NT2/D1 (cell line): Measurements from ENCODE around the gene FAM163A.

Source experiments
- SUZ12 ChIP-seq: IDR thresholded peaks from 2 replicates; pipeline ENCODE4 v1.6.1; 2011; ENCODE audit not compliant: insufficient read length, insufficient read depth; ENCODE audit errors: extremely low read depth
- YY1 ChIP-seq: IDR thresholded peaks from 2 replicates; pipeline ENCODE4 v1.6.1; 2011; ENCODE audit not compliant: insufficient read length, insufficient read depth
- ZNF274 ChIP-seq: IDR thresholded peaks from 2 replicates; pipeline ENCODE4 v1.6.1; 2011; ENCODE audit warnings: mild to moderate bottlenecking, low read depth, low read length

DNA sequence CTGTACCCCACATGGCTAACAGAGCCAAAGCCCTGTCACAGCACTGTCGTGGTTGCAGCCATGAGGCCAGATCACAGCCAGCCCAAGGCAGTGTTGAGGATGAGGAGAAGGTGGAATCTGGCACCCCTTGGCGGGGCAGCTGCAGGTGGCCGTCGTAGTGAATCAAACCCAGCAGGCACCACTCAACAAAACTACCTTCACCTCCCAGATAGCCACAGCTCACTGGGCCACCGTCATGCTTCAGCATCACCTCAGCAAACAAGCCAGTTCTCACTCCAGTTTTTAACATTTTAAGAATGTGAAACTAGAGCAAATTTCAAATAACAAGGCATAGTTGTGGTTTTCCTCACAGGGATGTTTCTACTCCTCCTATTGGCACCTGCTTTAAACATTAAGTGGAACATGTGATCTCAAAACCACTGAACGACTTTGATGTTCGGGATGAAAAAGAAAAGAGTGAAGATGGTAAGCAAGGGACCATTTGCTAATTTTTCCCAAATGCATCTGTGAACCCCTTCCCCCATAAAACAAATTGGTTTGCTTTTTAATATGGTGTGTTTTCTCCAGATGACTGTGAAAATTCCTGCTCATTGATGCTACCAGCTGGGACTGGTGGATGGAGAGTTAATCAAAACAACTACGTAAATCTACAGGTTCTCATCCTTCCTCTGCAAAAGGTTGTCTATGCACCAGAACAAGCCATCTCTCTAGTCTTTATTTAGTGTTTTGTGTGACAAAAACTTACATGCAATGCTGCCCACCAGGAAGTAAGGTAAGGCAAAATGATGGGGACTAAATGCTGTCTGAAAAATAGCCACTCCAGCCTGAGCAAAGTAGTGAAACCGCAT lies 89.0 kb downstream of the FAM163A start:
- TF ChIP-seq YY1, result no peak
- TF ChIP-seq SUZ12, result no peak
- no peak for TF ChIP-seq ZNF274
